DND-41 (cell line): ENCODE results near the gene FAF1.
"Not testable (repeated sequence)": the region's sequence is repeated elsewhere in the genome, so short reads cannot be mapped to it uniquely, and the experiment has no call there.

ENCODE experiments used
- ATAC-seq: fragments of 200-7000 bp; cut with Tn5 transposase; 3 replicates; pipeline ENCODE4 v1.9.1; 2021; ENCODE audit warnings: low read depth; ENCODE audit not compliant: insufficient read depth
- DNase-seq: peaks from one replicate; pipeline ENCODE4 v3.0.0-alpha.2; 2020
- H2AFZ ChIP-seq: 2 replicates; pipeline ENCODE4 v1.6.0; 2012; ENCODE audit warnings: low read depth, low read length
- H3K27ac ChIP-seq: 2 replicates; pipeline ENCODE4 v1.5.1; 2012; ENCODE audit warnings: low read length, inconsistent platforms
- H3K27me3 ChIP-seq: fragments of 200-600 bp; sonication (generic); 2 replicates; pipeline ENCODE4 v1.6.0; 2012; ENCODE audit warnings: low read length, mild to moderate bottlenecking, inconsistent platforms; ENCODE audit not compliant: insufficient read depth, poor library complexity
- H3K36me3 ChIP-seq: 2 replicates; pipeline ENCODE4 v1.5.1; 2012; ENCODE audit warnings: low read length, inconsistent platforms; ENCODE audit not compliant: insufficient read depth
- H3K4me1 ChIP-seq: 2 replicates; pipeline ENCODE4 v1.5.1; 2012; ENCODE audit warnings: mild to moderate bottlenecking, low read length; ENCODE audit not compliant: insufficient read depth
- H3K4me2 ChIP-seq: 2 replicates; pipeline ENCODE4 v1.6.0; 2012; ENCODE audit warnings: mild to moderate bottlenecking, moderate library complexity, low read length, inconsistent platforms; ENCODE audit not compliant: insufficient read depth
- H3K4me3 ChIP-seq, 2 experiments: fragments of 200-600 bp in 1 of 2; shearing (Covaris generic) in 1 of 2; 2 replicates each; pipeline ENCODE4 v1.5.1; 2012 to 2016; ENCODE audit warnings: inconsistent platforms in 2 of 2, low read length in 2 of 2, mild to moderate bottlenecking in 2 of 2, low read depth in 1 of 2, moderate library complexity in 1 of 2
- H3K79me2 ChIP-seq: 2 replicates; pipeline ENCODE4 v1.6.0; 2012; ENCODE audit warnings: low read length, inconsistent platforms; ENCODE audit not compliant: insufficient read depth
- H3K9ac ChIP-seq: 2 replicates; pipeline ENCODE4 v1.6.0; 2012; ENCODE audit warnings: low read depth, mild to moderate bottlenecking, inconsistent platforms, low read length, moderate library complexity
- H3K9me3 ChIP-seq: 2 replicates; pipeline ENCODE4 v1.5.1; 2012; ENCODE audit warnings: low read length, moderate library complexity, mild to moderate bottlenecking, inconsistent platforms; ENCODE audit not compliant: insufficient read depth, severe bottlenecking
- H4K20me1 ChIP-seq: 2 replicates; pipeline ENCODE4 v1.6.0; 2012; ENCODE audit warnings: low read length; ENCODE audit not compliant: insufficient read depth
- EZH2 ChIP-seq: IDR thresholded peaks from 3 replicates; pipeline ENCODE4 v1.6.1; 2012; ENCODE audit warnings: borderline replicate concordance, low read depth, mild to moderate bottlenecking, moderate library complexity, low read length, inconsistent platforms; ENCODE audit not compliant: severe bottlenecking
- TF ChIP-seq, protein P1 (sequence below): IDR thresholded peaks from 2 replicates; pipeline ENCODE4 v1.5.1; 2012; ENCODE audit warnings: borderline replicate concordance, low read length, moderate library complexity, mild to moderate bottlenecking; ENCODE audit not compliant: poor library complexity, severe bottlenecking; ENCODE audit errors: extremely low read depth

Gene FAF1

GRCh38 chr1:50893466-50893865 is 66.6 kb downstream of the FAF1 start:
- no peak for DNase-seq
- Histone ChIP-seq H2AFZ (no peak overlapping the region), H3K9me3 (peaks cover 11% of the 10 kb centered on the region), H3K27me3 (no peaks in the 10 kb centered on the region), H3K9ac (no peak overlapping the region), H3K4me1 (no peaks in the 10 kb centered on the region), H3K4me3 (no peak overlapping the region), H4K20me1 (peaks cover 8% of the 10 kb centered on the region; the same call in 1 of the 2 replicates), H3K36me3 (peaks cover 18% of the 10 kb centered on the region), H3K27ac (no peak overlapping the region), H3K79me2 (peaks cover 72% of the 10 kb centered on the region), H3K4me2 (no peak overlapping the region)
- no peak for ATAC-seq
- TF ChIP-seq EZH2 = no peak
- TF ChIP-seq, protein P1, sequence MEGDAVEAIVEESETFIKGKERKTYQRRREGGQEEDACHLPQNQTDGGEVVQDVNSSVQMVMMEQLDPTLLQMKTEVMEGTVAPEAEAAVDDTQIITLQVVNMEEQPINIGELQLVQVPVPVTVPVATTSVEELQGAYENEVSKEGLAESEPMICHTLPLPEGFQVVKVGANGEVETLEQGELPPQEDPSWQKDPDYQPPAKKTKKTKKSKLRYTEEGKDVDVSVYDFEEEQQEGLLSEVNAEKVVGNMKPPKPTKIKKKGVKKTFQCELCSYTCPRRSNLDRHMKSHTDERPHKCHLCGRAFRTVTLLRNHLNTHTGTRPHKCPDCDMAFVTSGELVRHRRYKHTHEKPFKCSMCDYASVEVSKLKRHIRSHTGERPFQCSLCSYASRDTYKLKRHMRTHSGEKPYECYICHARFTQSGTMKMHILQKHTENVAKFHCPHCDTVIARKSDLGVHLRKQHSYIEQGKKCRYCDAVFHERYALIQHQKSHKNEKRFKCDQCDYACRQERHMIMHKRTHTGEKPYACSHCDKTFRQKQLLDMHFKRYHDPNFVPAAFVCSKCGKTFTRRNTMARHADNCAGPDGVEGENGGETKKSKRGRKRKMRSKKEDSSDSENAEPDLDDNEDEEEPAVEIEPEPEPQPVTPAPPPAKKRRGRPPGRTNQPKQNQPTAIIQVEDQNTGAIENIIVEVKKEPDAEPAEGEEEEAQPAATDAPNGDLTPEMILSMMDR = no peak

DNA sequence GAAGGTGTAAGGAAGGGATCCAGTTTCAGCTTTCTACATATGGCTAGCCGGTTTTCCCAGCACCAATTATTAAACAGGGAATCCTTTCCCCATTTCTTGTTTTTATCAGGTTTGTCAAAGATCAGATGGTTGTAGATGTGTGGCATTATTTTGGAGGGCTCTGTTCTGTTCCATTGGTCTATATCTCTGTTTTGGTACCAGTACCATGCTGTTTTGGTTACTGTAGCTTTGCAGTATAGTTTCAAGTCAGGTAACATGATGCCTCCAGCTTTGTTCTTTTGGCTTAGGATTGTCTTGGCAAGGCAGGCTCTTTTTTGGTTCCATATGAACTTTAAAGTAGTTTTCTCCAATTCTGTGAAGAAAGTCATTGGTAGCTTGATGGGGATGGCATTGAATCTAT is 72.5 kb downstream of the FAF1 start:
- DNase-seq, H3K27me3 ChIP-seq, H3K4me3 ChIP-seq, H3K36me3 ChIP-seq, H3K9ac ChIP-seq, H3K4me1 ChIP-seq, H3K9me3 ChIP-seq, ATAC-seq, H2AFZ ChIP-seq, H3K27ac ChIP-seq, H3K4me2 ChIP-seq, H4K20me1 ChIP-seq: not testable (repeated sequence)
- peaks cover 48% of the 10 kb centered on the region for H3K79me2 ChIP-seq

DNA sequence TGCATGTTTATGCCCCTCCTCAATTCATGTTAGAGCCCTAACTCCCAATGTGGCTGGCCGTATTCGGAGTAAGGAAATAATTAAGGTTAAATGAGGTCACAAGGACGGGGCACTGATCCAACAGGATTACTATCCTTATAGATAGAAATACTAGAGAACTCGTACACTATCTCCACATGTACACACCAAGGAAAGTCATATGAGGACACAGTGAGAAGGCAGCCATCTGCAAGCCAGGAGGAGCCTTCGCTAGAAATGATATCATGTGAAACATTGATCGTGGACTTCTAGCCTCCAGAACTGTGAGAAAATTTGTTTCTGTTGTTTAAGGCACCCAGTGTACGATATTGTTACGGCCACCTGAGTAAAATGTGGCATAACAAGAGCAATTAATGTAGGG is 79.7 kb downstream of the FAF1 start:
- H3K79me2 ChIP-seq = peaks cover 96% of the 10 kb centered on the region
- no peaks in the 10 kb centered on the region for H3K4me1 ChIP-seq
- H3K4me2 ChIP-seq = no peak overlapping the region
- no peak overlapping the region for H3K9ac ChIP-seq
- no peak overlapping the region for H3K27ac ChIP-seq
- H3K36me3 ChIP-seq = no peaks in the 10 kb centered on the region
- H4K20me1 ChIP-seq = peaks cover 24% of the 10 kb centered on the region; the same call in 1 of the 2 replicates
- H3K9me3 ChIP-seq = no peaks in the 10 kb centered on the region
- ATAC-seq = no peak
- DNase-seq = no peak
- TF ChIP-seq, protein P1 = no peak
- no peak for TF ChIP-seq EZH2
- H3K27me3 ChIP-seq = no peaks in the 10 kb centered on the region
- no peak overlapping the region for H3K4me3 ChIP-seq
- H2AFZ ChIP-seq = no peak overlapping the region

- ATAC-seq (no peak), DNase-seq (no peak)
- Histone ChIP-seq H3K9me3 (no peaks in the 10 kb centered on the region), H3K36me3 (no peaks in the 10 kb centered on the region), H2AFZ (no peak overlapping the region), H3K4me3 (no peak overlapping the region), H3K27me3 (no peaks in the 10 kb centered on the region), H4K20me1 (peaks cover 24% of the 10 kb centered on the region; the same call in 1 of the 2 replicates), H3K79me2 (peaks cover 93% of the 10 kb centered on the region), H3K4me1 (no peaks in the 10 kb centered on the region), H3K27ac (no peak overlapping the region), H3K9ac (no peak overlapping the region), H3K4me2 (no peak overlapping the region)
- TF ChIP-seq EZH2 = no peak
- TF ChIP-seq, protein P1 = no peak
These were observed 80.9 kb downstream of the FAF1 start for GRCh38 chr1:50879137-50879536.
